H1 (cell line): ENCODE data around the gene NFYA. TPM values are rescaled to one million over a fixed set of nuclear protein-coding genes. Genes with fewer than 3 reads are reported as not detected.
A peak's percentile ranks its signal among the peaks of the same experiment; 100 is the strongest.

Source experiments
- ATF2 ChIP-seq: IDR thresholded peaks from 2 replicates; pipeline ENCODE4 v1.6.1; 2012; ENCODE audit warnings: low read length, inconsistent platforms
- CBX5 ChIP-seq: fragments of 300-800, 300-1000 bp; sonication (generic); IDR thresholded peaks from 2 replicates; pipeline ENCODE4 v1.7.1; 2016; ENCODE audit warnings: antibody characterized with exemption, low read length, low read depth
- CTCF ChIP-seq, 3 experiments: IDR thresholded peaks; 1 replicate in 2 of 3; 2 replicates in 1 of 3; pipeline versions ENCODE4 v1.5.1 to v1.6.1; 2011; ENCODE audit warnings: low read length in 3 of 3, mild to moderate bottlenecking in 3 of 3, inconsistent platforms in 2 of 3, low read depth in 1 of 3, moderate library complexity in 1 of 3; ENCODE audit not compliant: insufficient read depth in 1 of 3; ENCODE audit errors: control extremely low read depth in 1 of 3
- EP300 ChIP-seq, 2 experiments: IDR thresholded peaks; 1 replicate in 1 of 2; 2 replicates in 1 of 2; pipeline ENCODE4 v1.6.1; 2011 to 2012; ENCODE audit warnings: low read depth in 2 of 2, low read length in 2 of 2, mild to moderate bottlenecking in 2 of 2, borderline replicate concordance in 1 of 2, inconsistent platforms in 1 of 2, moderate library complexity in 1 of 2
- FOSL1 ChIP-seq: IDR thresholded peaks from 2 replicates; pipeline ENCODE4 v1.6.1; 2011; ENCODE audit warnings: mild to moderate bottlenecking, low read depth, low read length, moderate library complexity; ENCODE audit not compliant: insufficient read depth
- GABPA ChIP-seq: IDR thresholded peaks from 2 replicates; pipeline ENCODE4 v1.6.1; 2011; ENCODE audit warnings: mild to moderate bottlenecking, low read length, moderate library complexity, borderline replicate concordance; ENCODE audit not compliant: insufficient read depth
- HDAC2 ChIP-seq, 2 experiments: fragments of 300-600 bp in 1 of 2; sonication (generic) in 1 of 2; IDR thresholded peaks; 2 replicates each; pipeline ENCODE4 v1.6.1; 2011 to 2012; ENCODE audit warnings: low read depth in 2 of 2, low read length in 2 of 2, mild to moderate bottlenecking in 2 of 2, moderate library complexity in 2 of 2, borderline replicate concordance in 1 of 2, inconsistent platforms in 1 of 2
- NRF1 ChIP-seq: IDR thresholded peaks from 2 replicates; pipeline ENCODE4 v1.6.1; 2011; ENCODE audit warnings: mild to moderate bottlenecking, low read depth, low read length, improper control_type of control experiment
- PHF8 ChIP-seq: fragments of 200-600 bp; sonication (generic); conservative IDR thresholded peaks from 2 replicates; pipeline ENCODE4 v1.7.1; 2012; ENCODE audit warnings: low read depth, mild to moderate bottlenecking, inconsistent platforms, low read length, moderate library complexity
- RAD21 ChIP-seq, 2 experiments: IDR thresholded peaks in 1 of 2; conservative IDR thresholded peaks in 1 of 2; 2 replicates each; pipeline ENCODE4 v1.6.1; 2011; ENCODE audit warnings: low read depth in 2 of 2, low read length in 2 of 2, improper control_type of control experiment in 1 of 2, inconsistent platforms in 1 of 2, mild to moderate bottlenecking in 1 of 2, moderate library complexity in 1 of 2
- RBBP5 ChIP-seq: IDR thresholded peaks from 2 replicates; pipeline ENCODE4 v1.7.1; 2012; ENCODE audit warnings: low read depth, mild to moderate bottlenecking, inconsistent platforms, low read length, moderate library complexity, borderline replicate concordance
- RXRA ChIP-seq: IDR thresholded peaks from 2 replicates; pipeline ENCODE4 v1.6.1; 2011; ENCODE audit warnings: low read depth, mild to moderate bottlenecking, low read length, moderate library complexity; ENCODE audit not compliant: insufficient read depth
- SAP30 ChIP-seq: fragments of 300-600 bp; sonication (generic); IDR thresholded peaks from 2 replicates; pipeline ENCODE4 v1.7.1; 2012; ENCODE audit warnings: low read length, moderate library complexity, mild to moderate bottlenecking, inconsistent platforms; ENCODE audit not compliant: insufficient read depth, insufficient replicate concordance
- SIN3A ChIP-seq, 2 experiments: IDR thresholded peaks in 1 of 2; conservative IDR thresholded peaks in 1 of 2; 2 replicates each; pipeline ENCODE4 v1.6.1; 2011 to 2012; ENCODE audit warnings: low read length in 2 of 2, improper control_type of control experiment in 1 of 2, low read depth in 1 of 2, mild to moderate bottlenecking in 1 of 2
- SP2 ChIP-seq: IDR thresholded peaks from 2 replicates; pipeline ENCODE4 v1.6.1; 2012; ENCODE audit warnings: mild to moderate bottlenecking, low read length, inconsistent platforms
- SP4 ChIP-seq: IDR thresholded peaks from 2 replicates; pipeline ENCODE4 v1.6.1; 2012; ENCODE audit warnings: low read length, inconsistent platforms
- YY1 ChIP-seq: IDR thresholded peaks from 2 replicates; pipeline ENCODE4 v1.6.1; 2011; ENCODE audit warnings: low read depth, mild to moderate bottlenecking, low read length
- polyA plus RNA-seq, 7 experiments: library from polyadenylated mRNA; depleted of rRNA in 3 of 7; stranded (reverse) in 5 of 7; unstranded in 2 of 7; fragments of >200 nt in 5 of 7; fragments of 200-250 nt in 2 of 7; gene quantifications; 1 replicate in 5 of 7; 2 replicates in 1 of 7; 4 replicates in 1 of 7; pipeline versions ENCODE4 v1.2.1 to v1.2.3, GENCODE V29; 2011 to 2013; ENCODE audit warnings: missing spikeins in 2 of 7, mixed read lengths in 2 of 7
- total RNA-seq: library from RNA; stranded (reverse); fragmentation: NEBNext Ultra II Directional; extraction: Animal tissue kit (Norgen Biotek cat#: 25700); gene quantifications from 2 replicates; pipeline ENCODE4 v1.2.1, GENCODE V29; 2021

The NFYA gene
- total and polyA plus RNA-seq, 2 of the 8 experiments (the other 6 are each of a cell fraction or from before 2014, with no cell fraction given): 19.8 to 33.7 TPM

- TF ChIP-seq CTCF (IDR thresholded peaks at IDR 0.05; ENCODE audit: control extremely low read depth in 1 of 3, insufficient read depth in 1 of 3, low read depth in 1 of 3, low read length in 3 of 3) (peak; percentile 89 to 99 (median 92)), RAD21 (IDR thresholded peaks at IDR 0.05 in 1 of 2, conservative IDR thresholded peaks at IDR 0.05 in 1 of 2; ENCODE audit: low read depth in 2 of 2, low read length in 2 of 2) (peak; percentile 92 to 96), ATF2 (no peak), HDAC2 (IDR thresholded peaks at IDR 0.05; ENCODE audit: borderline replicate concordance in 1 of 2, low read depth in 2 of 2, low read length in 2 of 2) (0 out of 4 replicates have a peak, but pooled peaks have one; percentile 25 to 40), RBBP5 (no peak), PHF8 (peak; percentile 54; the same call in 1 of the 2 replicates), YY1 (peak; percentile 65; the same call in 1 of the 2 replicates), EP300 (IDR thresholded peaks at IDR 0.05; ENCODE audit: borderline replicate concordance in 1 of 2, low read depth in 2 of 2, low read length in 2 of 2) (no peak), RXRA (no peak), NRF1 (no peak), CBX5 (no peak), SIN3A (conservative IDR thresholded peaks at IDR 0.05 in 1 of 2, IDR thresholded peaks at IDR 0.05 in 1 of 2; ENCODE audit: low read depth in 1 of 2, low read length in 2 of 2) (peak in 1 of 2 experiments; percentile 61; a peak in 2 of 4 replicates), FOSL1 (no peak), GABPA (peak; percentile 59; the same call in 1 of the 2 replicates), SP2 (no peak), SP4 (no peak), SAP30 (peak; percentile 51)
- TF ChIP-seq, all 59 proteins: peak for 19
Measured at GRCh38 chr6:41027799-41028560, 44.8 kb upstream of the NFYA start (continued).
